IPS DF 4.7 (cell line): Measurements from ENCODE around the gene CHCHD10.

Experiments used
- DNase-seq: peaks from one replicate; pipeline ENCODE4 v3.0.0-alpha.2; 2013; ENCODE audit warnings: low spot score; ENCODE audit errors: extremely low read depth

The CHCHD10 gene

GRCh38 chr22:23787910-23788309, 20.1 kb upstream of the CHCHD10 start:
- DNase-seq: no peak

DNA sequence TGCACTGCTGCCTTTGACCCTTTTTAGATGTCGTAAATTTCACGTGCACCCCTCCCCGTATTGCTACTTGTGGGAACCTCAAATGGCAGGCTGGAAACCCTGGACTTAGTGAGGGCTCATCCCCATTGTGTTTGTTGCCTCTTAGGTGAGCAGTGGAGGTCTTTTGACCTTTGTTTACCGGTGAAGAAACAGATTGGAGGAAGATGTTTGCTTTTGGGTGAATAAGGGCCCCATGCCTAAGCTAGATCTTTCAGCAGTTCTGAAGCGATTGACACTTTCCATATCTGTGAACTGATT, 19.8 kb upstream of the CHCHD10 start:
- DNase-seq: no peak

DNA sequence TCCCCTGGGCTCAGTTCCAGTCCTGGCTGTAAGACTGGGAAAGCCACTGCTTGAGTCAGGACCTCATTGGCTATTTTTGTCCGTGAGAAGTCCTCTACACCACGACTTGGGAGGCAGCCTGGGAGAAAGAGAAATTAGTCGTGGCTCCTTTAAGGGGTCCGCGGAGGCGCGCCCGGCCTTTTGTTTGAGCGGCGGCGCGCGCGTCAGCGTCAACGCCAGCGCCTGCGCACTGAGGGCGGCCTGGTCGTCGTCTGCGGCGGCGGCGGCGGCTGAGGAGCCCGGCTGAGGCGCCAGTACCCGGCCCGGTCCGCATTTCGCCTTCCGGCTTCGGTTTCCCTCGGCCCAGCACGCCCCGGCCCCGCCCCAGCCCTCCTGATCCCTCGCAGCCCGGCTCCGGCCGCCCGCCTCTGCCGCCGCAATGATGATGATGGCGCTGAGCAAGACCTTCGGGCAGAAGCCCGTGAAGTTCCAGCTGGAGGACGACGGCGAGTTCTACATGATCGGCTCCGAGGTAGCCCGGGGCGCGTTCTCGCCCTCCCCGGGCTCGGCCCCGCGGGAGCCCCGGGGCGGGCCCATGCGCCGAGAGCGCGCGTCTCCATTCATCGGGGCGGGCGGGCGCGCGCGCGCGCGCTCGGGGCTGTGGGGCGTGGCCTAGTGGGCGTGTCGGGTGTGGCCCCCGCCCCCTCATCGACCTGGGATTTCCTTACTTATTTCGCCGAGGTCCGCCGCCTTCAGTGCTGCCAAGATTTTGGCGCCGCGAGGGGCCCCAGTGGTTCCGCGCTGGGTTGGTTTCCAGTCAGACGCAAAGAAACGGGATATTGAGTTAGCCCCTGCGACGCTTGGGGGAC, 19.2 kb upstream of the CHCHD10 start, which contains the start of gene SMARCB1:
Gene SMARCB1 (plus strand): TSS at position 215 of the 848 bp plus-strand sequence. CDS start 204 bp downstream, at position 419.
- DNase-seq: no peak

DNA sequence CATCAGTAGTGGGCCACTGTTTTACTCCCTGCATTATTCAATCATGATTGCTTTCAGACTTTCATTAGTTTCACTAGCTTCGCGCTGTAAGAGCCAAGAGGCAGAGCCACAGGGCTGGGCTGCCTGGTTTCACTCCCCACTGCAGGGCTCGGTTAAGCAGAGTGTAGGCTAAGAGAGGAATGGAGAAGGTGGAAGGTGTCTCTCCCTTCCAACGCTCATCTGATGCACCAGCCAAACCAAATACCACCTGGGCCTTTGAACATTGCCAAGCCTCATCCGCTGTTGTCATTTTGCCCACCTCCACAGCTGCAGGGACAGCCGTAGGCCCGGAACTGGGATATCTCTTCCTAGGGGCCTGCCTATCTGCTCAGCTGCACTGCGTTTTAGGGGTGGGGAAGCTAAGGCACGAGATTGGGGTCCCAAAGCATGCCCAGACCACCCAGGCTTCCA, 18.5 kb upstream of the CHCHD10 start:
- DNase-seq: no peak

GRCh38 chr22:23784215-23784732, 16.5 kb upstream of the CHCHD10 start:
- DNase-seq: no peak

GRCh38 chr22:23783265-23784150, 15.7 kb upstream of the CHCHD10 start:
- DNase-seq: no peak

DNA sequence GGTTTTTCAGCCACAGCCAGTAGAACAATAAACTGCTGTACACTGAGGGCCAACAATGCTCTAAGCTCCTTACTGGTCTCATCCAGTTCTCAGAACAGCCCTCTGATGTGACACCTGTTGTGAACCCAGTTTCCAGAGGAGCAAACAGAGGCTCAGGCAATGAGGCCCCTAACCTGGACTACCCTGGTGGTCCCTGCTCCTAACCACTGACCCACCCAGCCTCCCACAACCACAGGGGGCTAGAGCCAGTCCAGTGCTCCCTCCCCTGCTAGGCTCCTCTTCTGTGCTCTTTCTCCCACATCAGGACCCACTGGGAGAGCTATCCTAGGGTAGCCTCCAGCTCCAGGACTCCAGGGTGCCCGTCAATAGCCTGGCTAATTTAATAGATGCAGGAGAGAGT, 14.9 kb upstream of the CHCHD10 start:
- no peak for DNase-seq

DNA sequence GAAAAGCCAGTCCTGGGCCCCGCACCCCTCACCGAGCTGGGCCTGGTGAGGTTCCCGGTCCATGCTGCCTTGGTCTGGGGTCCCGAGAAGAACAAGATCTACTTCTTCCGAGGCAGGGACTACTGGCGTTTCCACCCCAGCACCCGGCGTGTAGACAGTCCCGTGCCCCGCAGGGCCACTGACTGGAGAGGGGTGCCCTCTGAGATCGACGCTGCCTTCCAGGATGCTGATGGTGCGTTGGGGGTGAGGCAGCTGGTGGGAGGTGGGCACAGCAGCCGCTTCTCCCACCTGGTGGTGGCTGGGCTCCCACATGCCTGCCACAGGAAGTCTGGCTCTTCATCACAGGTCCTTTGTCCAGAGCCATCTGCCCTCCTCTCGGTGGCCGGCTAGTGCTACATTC, 14.5 kb upstream of the CHCHD10 start:
- no peak for DNase-seq

DNA sequence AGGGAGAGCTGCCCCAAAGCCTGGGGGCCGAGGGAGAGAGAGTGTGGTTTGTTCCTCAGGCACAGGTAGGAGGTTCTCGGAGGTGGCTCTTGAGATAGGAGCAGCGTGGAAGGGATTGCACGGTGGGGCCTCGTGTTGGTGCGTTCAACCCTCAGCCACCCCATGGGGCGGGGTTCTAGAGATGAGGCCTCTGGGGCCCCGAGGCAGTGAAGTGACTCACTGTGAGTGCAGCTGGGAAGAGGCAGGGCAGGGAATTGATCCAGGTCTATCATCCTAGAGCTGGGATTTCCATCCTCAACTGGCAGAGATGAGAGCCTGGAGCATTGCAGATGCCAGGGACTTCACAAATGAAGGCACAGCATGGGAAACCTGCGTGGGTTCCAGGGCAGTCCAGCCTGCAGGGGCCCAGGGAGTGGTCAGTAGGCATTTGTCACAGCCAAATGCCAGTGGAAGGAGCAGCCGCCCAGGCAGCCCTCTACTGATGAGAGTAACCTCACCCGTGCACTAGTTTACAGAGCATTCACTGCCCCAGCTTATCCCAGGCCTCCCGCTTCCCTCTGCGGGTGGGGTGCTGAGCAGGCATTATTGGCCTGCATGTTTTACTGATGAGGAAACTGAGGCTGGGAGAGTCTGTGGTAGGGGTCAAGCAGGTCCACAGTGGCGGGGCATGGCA, 13.9 kb upstream of the CHCHD10 start:
- no peak for DNase-seq

DNA sequence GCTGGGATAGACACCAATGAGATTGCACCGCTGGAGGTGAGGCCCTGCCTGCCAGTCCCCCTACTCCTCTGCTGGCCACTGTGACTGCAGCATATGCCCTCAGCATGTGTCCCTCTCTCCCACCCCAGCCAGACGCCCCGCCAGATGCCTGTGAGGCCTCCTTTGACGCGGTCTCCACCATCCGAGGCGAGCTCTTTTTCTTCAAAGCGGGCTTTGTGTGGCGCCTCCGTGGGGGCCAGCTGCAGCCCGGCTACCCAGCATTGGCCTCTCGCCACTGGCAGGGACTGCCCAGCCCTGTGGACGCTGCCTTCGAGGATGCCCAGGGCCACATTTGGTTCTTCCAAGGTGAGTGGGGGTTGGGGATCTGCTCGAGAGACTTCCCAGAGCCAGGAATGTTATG, 13.3 kb upstream of the CHCHD10 start:
- no peak for DNase-seq

GRCh38 chr22:23780146-23780748, 12.5 kb upstream of the CHCHD10 start:
- no peak for DNase-seq

GRCh38 chr22:23779731-23780130, 12.0 kb upstream of the CHCHD10 start:
- no peak for DNase-seq

GRCh38 chr22:23779083-23779482, 11.3 kb upstream of the CHCHD10 start:
- no peak for DNase-seq

- DNase-seq: no peak
Measured at GRCh38 chr22:23778577-23778900, 10.8 kb upstream of the CHCHD10 start.

DNA sequence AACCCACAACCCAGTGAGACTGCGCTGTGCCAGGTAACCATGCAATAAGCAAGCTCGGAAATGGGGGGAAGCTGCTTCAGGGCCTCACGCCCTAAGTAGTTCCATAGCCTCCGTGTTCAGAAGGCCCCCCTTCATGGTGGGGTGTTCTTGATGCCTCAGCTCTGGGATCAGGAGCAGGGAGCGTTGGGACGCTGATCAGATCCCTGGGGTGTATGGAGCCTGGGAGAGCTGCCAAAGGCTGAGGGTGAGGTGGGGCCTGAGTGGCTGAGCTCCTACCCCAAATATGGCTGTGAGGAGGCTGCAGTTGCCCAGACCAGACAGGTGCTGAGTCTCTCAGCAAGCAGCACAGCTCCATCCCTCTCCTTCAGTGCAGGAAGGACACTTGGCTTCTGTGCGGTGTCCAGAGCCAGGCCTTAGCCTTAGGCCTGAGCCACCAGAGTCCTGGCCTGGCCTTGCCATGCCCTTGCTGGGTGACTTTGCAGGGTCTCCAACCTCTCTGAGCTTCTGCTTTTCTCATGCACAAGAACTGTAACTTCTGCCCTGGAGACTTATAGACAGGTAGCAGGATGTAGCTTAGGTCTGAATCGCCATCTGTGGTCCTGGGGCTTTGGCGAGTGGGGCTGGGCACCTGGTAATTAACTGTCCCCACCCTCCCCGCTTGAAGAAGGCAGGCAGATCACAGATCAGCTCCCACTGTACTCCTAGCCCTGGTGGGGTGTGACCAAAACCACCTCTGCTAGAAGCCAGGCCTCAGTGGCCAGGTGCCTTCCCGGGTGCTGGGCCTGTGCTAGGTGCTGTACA, 10.2 kb upstream of the CHCHD10 start:
- DNase-seq: no peak

- no peak for DNase-seq
Measured at GRCh38 chr22:23775779-23776375, 8.1 kb upstream of the CHCHD10 start.

GRCh38 chr22:23774922-23775436, 7.2 kb upstream of the CHCHD10 start:
- DNase-seq: no peak

- no peak for DNase-seq
Measured at GRCh38 chr22:23774114-23774921, 6.5 kb upstream of the CHCHD10 start.

DNA sequence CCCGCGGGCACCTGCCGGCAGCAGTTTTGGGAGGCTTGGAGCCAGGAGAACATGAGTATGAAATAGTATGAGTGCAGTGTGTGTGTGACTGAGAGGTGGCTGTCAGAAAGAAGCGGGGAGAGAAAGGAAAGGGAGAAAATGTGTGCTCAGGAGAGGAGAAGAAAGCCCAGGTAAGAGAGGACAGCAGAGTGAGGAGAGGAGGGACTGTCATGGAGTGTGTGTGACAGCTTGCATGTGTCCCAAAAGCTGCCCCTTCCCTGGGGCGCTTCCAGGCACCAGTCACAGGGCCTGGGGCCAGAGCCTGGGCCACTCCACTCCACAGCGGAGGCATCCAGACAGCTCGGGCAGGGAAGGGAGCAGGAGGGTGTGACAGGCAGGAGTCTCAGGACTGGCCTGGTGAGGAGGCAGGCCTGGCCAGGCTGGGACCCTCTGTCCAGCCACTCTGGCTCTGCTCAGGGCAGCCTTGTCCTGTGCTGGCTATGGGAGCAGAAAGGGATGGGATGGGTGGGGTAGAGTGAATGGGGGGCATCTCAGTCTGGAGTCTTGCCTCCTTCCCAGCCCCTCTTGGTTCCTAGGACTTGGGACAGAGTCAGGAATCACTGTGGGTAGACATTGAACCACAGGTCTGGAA, 5.8 kb upstream of the CHCHD10 start:
- no peak for DNase-seq
